ENCODE data around the gene TTC28.
"Not testable (repeated sequence)": the region's sequence is repeated elsewhere in the genome, so short reads cannot be mapped to it uniquely, and the experiment has no call there.

DNA sequence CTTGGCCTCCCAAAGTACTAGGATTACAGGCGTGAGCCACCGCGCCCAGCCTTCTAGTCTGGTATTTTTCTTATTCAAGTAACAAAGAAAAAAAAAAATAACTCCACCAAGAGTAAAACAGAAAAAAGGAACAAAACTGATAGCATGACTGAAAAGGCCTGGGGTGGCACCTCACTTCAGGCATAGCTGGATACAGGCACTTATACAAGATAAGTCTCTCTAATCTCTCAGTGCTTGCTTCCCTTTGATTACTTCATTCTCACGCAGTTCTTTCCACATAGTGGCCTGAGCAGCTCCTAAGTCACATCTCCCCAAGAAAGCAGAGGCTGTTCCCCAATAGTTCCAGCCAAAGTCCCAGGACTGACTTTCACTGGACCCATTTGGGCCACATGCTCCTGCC lies 3.3 kb upstream of the TTC28 start:
- TF ChIP-seq, protein P1, sequence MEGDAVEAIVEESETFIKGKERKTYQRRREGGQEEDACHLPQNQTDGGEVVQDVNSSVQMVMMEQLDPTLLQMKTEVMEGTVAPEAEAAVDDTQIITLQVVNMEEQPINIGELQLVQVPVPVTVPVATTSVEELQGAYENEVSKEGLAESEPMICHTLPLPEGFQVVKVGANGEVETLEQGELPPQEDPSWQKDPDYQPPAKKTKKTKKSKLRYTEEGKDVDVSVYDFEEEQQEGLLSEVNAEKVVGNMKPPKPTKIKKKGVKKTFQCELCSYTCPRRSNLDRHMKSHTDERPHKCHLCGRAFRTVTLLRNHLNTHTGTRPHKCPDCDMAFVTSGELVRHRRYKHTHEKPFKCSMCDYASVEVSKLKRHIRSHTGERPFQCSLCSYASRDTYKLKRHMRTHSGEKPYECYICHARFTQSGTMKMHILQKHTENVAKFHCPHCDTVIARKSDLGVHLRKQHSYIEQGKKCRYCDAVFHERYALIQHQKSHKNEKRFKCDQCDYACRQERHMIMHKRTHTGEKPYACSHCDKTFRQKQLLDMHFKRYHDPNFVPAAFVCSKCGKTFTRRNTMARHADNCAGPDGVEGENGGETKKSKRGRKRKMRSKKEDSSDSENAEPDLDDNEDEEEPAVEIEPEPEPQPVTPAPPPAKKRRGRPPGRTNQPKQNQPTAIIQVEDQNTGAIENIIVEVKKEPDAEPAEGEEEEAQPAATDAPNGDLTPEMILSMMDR (IDR thresholded peaks at IDR 0.05): not testable (repeated sequence)
- not testable (repeated sequence) for TF ChIP-seq EZH2, EZH2phosphoT487 (IDR thresholded peaks at IDR 0.05)
